Pancreas (tissue), 10 donors: ENCODE data around the gene TNS3. TPM values are rescaled to one million over a fixed set of nuclear protein-coding genes. Genes with fewer than 3 reads are reported as not detected.
A peak's percentile ranks its signal among the peaks of the same experiment; 100 is the strongest.

Experiments
- ATAC-seq, 4 donors: fragments of 200-7000 bp; cut with Tn5 transposase; one replicate each; pipeline versions ENCODE4 v1.8.0 to v1.9.1; 2020; ENCODE audit warnings: mild to moderate bottlenecking in 4 of 4, moderate library complexity in 4 of 4
- DNase-seq, 6 donors: peaks; one replicate each; pipeline ENCODE4 v3.0.0-alpha.2; 2020
- FAIRE-seq: peaks from 2 replicates; lab custom pipeline; 2012; peaks lifted over from hg19 to GRCh38; lab: Jason Lieb, UNC
- H3K27ac ChIP-seq, 4 donors: fragments of 200-600 bp; sonication (generic); 1 replicate in 3 of 4; 2 replicates in 1 of 4; pipeline versions ENCODE4 v1.5.0 to v1.8.0; 2020
- H3K27me3 ChIP-seq, 4 donors: fragments of 200-600 bp; one replicate each; pipeline ENCODE4 v1.8.0; 2021
- H3K36me3 ChIP-seq, 3 donors: fragments of 200-600 bp; sonication (generic) in 1 of 3; one replicate each; pipeline versions ENCODE4 v1.5.0 to v1.8.0; 2020 to 2021
- H3K4me1 ChIP-seq, 3 donors: fragments of 200-600 bp; one replicate each; pipeline ENCODE4 v1.8.0; 2021
- H3K4me3 ChIP-seq, 4 donors: fragments of 200-600 bp; sonication (generic) in 2 of 4; one replicate each; pipeline versions ENCODE4 v1.5.0 to v1.8.0; 2020 to 2021
- H3K9me3 ChIP-seq, 4 donors: fragments of 200-600 bp; one replicate each; pipeline ENCODE4 v1.8.0; 2021
- WGBS, 2 donors: extraction: QIAGEN DNeasy Blood & Tissue Kit; methylation state at CpG; one replicate each; pipeline ENCODE4 v1.1.7; 2013; 5-methylcytosine and 5-hydroxymethylcytosine counted together
- intact Hi-C, 3 donors: fragments of 100-400 bp; cut with DNase I; formaldehyde crosslinking; loops; one replicate each; pipeline versions ENCODE4 v1.11.1 to v1.14.2; 2022
- polyA plus RNA-seq, 2 donors: library from polyadenylated mRNA; stranded (reverse); fragments of 200-250 nt; gene quantifications; one replicate each; pipeline ENCODE4 v1.2.3, GENCODE V29; 2013
- total RNA-seq, 6 donors: library from RNA; stranded (reverse); fragmentation: NEBNext Ultra II Directional in 4 of 6; extraction: Animal tissue kit (Norgen Biotek cat#: 25700) in 4 of 6; gene quantifications; one replicate each; pipeline versions ENCODE4 v1.2.1 to v1.2.4, GENCODE V29; 2021 to 2023
- TF ChIP-seq, protein P1 (sequence below), 4 donors: fragments of 200-600 bp; sonication (generic) in 3 of 4; IDR thresholded peaks; one replicate each; pipeline versions ENCODE4 v1.5.0 to v1.8.0; 2021; ENCODE audit warnings: antibody characterized with exemption in 4 of 4
- donor health status: healthy with polysubstance abuse.
- donor health status: DM: no; HTN: no; CAD: no; lungs with moderate emphysema.
- donor health status: DM: no; HTN: no; CAD: no.
- donor health status: control.
- donor health status: control.
- donor health status: Bipolar disorder and iron deficiency.
- donor health status: DM: yes; HTN: yes; CAD: no.
- donor health status: DM: no; HTN: no; CAD: no.
- donor health status: DM: no; HTN: no; CAD: no.
- donor health status: DM: yes; HTN: yes; CAD: no.

The TNS3 gene
- total and polyA plus RNA-seq, 8 donors = 28.0 to 125 (median 91.2) TPM

DNA sequence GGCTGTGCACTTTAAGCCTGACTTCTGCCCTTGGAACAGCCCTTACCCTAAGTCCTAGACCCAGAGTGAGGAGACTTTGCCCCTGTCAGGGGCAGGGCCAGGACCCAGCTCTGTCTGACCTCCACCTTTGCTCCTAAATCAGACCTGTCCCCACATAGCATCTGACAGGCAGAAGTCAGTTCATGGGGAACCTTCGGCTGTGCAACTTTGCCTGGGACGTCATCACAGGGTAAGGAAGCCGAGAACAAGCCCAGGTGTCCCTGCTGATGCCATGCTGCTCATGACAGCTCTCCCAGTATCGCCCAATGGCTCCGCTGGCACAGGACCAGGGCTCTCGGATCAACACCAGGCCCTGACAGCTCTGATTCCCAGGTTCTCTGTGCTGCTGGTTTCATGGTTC, 55.4 kb downstream of the TNS3 start:
- DNase-seq (peak; percentile 78 to 92 (median 86)), ATAC-seq (peak; percentile 79 to 93 (median 90)), FAIRE-seq (no peak)
- TF ChIP-seq, protein P1, sequence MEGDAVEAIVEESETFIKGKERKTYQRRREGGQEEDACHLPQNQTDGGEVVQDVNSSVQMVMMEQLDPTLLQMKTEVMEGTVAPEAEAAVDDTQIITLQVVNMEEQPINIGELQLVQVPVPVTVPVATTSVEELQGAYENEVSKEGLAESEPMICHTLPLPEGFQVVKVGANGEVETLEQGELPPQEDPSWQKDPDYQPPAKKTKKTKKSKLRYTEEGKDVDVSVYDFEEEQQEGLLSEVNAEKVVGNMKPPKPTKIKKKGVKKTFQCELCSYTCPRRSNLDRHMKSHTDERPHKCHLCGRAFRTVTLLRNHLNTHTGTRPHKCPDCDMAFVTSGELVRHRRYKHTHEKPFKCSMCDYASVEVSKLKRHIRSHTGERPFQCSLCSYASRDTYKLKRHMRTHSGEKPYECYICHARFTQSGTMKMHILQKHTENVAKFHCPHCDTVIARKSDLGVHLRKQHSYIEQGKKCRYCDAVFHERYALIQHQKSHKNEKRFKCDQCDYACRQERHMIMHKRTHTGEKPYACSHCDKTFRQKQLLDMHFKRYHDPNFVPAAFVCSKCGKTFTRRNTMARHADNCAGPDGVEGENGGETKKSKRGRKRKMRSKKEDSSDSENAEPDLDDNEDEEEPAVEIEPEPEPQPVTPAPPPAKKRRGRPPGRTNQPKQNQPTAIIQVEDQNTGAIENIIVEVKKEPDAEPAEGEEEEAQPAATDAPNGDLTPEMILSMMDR (IDR thresholded peaks at IDR 0.05) = no peak
- no peaks in the 10 kb centered on the region for H3K27me3 ChIP-seq
- peaks cover 0 to 12% (median 0%) of the 10 kb centered on the region in 3 donors for H3K36me3 ChIP-seq
- H3K27ac ChIP-seq = no peak overlapping the region
- 43 to 49% methylated on average over 6 of the region's 6 CpGs for WGBS, 2 donors
- H3K4me1 ChIP-seq = peaks cover 0 to 3% (median 0%) of the 10 kb centered on the region in 3 donors
- intact Hi-C loops = no loop called here
- no peaks in the 10 kb centered on the region for H3K9me3 ChIP-seq
- H3K4me3 ChIP-seq = no peak overlapping the region

DNA sequence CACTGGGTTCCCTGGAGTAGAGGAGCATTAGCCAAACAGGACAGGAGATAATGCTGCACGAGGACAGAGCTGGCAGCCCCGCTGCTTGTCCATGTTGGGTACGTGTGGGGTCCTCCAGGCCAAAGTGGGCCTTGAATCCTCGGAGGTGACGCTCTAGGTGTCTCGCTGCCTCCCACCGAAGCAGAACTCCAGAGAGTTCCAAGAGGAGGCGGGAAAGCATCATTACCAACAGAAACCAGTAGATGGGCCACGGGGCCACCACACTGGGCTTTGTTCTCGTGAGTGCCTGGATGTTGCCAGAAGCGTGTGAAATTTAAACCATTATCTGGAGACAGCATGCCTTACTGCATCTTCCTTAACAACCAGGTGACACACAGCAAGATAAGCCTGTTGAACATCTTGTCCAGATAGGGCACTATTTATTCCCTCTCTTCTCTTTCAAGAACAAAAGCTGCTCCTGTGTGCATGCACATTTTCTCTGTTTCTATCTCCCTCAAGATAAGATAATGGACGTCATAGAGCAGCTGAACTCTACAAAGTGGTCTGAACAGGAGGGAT, 56.8 kb downstream of the TNS3 start:
- FAIRE-seq (no peak), DNase-seq (no peak), ATAC-seq (no peak)
- TF ChIP-seq, protein P1 (IDR thresholded peaks at IDR 0.05) = no peak
- Histone ChIP-seq H3K27me3 (no peaks in the 10 kb centered on the region), H3K9me3 (no peaks in the 10 kb centered on the region), H3K4me3 (no peak overlapping the region), H3K36me3 (peaks cover 0 to 12% (median 0%) of the 10 kb centered on the region in 3 donors), H3K27ac (no peak overlapping the region), H3K4me1 (peaks cover 0 to 3% (median 0%) of the 10 kb centered on the region in 3 donors)
- WGBS, 2 donors = 82 to 87% methylated on average over 12 of the region's 12 CpGs
- intact Hi-C loops = no loop called here

DNA sequence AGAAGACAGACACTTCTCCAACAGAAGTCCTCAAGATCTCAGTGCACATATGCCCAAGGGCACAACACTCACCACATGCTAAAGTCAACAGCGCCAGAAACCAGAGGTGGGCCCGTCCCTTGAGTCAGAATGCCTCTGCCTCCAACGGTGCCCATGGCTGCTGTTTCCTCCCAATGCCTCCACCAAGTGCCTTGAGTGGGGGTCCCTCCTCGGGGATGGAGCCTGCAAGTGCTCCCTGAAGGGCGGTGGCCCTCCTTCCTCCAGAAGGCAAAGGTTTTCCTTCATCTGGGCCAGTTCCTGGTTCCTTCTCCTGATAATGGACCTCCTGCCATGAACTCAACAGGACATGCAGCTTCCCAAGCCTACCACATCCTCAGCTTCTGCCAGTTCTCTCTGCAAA, 58.5 kb downstream of the TNS3 start:
- TF ChIP-seq, protein P1 (IDR thresholded peaks at IDR 0.05) = no peak
- Histone ChIP-seq H3K9me3 (no peaks in the 10 kb centered on the region), H3K27me3 (no peaks in the 10 kb centered on the region), H3K4me1 (no peaks in the 10 kb centered on the region), H3K27ac (no peak overlapping the region), H3K36me3 (peaks cover 0 to 12% (median 0%) of the 10 kb centered on the region in 3 donors), H3K4me3 (no peak overlapping the region)
- intact Hi-C loops = no loop called here
- no peak for FAIRE-seq
- 97 to 99% methylated on average over 5 of the region's 5 CpGs for WGBS, 2 donors
- DNase-seq = peak in 1 of 6 donors; percentile 44
- ATAC-seq = no peak

DNA sequence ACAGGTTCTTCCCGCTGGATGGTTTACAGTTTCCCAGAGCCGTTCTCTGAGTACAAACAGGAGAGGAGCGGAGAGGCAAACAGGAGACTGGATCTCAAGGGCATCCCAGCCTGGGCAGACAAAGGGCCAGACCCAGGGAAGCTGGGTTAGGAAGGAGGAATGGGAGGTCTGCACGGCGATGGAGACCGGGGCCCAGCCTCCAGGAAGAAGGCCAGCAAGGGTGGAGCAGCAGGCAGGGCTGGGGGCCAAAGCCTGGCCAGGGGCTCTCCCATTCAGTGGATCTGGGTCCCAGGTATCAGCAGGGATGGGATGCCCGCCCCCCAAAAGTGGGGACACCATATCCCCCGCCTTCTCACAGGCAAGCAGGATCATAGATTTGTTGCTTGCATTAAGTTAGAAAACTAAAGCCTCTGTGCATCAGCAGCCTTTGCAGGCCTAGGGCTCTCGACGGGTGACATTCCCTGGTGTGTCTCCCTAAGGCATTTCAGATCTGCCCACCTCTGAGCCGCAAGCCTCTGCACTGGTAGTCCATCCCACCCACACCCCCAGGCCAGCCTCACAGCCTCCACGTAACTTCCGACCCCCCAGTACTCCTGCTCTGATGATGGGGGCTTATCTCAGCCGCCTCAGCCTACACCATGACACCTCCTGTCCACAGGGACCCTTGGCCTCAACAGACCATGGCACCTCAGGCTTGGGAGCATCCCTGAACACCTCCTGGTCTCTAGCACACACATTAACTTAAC, 59.9 kb downstream of the TNS3 start:
- no peaks in the 10 kb centered on the region for H3K9me3 ChIP-seq
- H3K4me3 ChIP-seq = no peak overlapping the region
- ATAC-seq = no peak
- no peaks in the 10 kb centered on the region for H3K27me3 ChIP-seq
- peaks cover 0 to 12% (median 0%) of the 10 kb centered on the region in 3 donors for H3K36me3 ChIP-seq
- DNase-seq = peak in 1 of 6 donors; percentile 48
- WGBS, 2 donors = 93% methylated on average over 14 of the region's 14 CpGs
- intact Hi-C loops = no loop called here
- peaks cover 0 to 5% (median 0%) of the 10 kb centered on the region in 3 donors for H3K4me1 ChIP-seq
- TF ChIP-seq, protein P1 (IDR thresholded peaks at IDR 0.05) = no peak
- no peak overlapping the region for H3K27ac ChIP-seq
- no peak for FAIRE-seq
